ENCODE measurements around the gene PKNOX2. TPM values are rescaled to one million over a fixed set of nuclear protein-coding genes. Genes with fewer than 3 reads are reported as not detected.

The PKNOX2 gene
- polyA plus RNA-seq, 2 of the 4 experiments (the other 2 are of a cell fraction): not detected

DNA sequence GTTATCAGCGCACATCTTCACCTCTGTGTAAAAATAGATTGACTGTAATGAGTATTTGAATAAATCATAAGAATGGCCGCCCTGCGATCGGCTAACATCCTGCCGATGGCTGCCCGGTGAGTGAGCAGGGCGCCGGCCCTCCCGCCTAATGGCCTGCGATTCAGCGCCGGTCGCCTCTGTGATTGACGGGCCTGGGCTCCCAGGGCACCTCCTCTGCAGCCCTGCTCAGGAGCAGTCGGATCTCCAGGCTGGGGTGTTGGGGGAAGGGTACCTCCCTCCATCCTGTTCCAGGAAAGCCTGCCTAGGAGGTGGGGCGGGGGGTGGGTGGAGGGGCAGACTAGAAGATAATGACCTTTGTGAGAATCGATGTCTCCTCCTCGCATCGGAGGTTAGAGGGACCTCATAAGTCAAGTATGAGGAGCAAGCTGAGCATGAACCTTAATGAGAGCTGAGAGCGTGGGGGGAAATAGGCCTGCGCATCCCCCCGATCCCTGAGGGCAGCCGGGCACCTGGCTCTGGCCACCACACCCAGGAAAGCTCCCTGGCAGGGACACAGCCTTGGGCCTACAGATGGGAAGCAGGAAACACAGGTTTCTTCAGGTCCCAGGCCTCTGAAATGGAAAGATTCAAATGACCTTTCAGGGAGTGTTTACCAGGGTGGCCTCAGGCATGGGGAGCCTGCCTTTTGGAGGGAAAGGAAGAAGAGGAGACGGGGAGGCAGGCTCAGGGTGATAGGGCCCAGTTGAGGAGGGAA is 71.7 kb downstream of the PKNOX2 start:
- Histone ChIP-seq H3K4me2 (no peak overlapping the region), H3K4me3 (no peak overlapping the region), H3K4me1 (no peaks in the 10 kb centered on the region), H3K27ac (no peak overlapping the region), H3K9me3 (no peaks in the 10 kb centered on the region)
- WGBS (ENCODE audit: missing lambda C conversion rate): 47% methylated on average over 13 of the region's 24 CpGs
- no peak for FAIRE-seq
- TF ChIP-seq JUN (IDR thresholded peaks at IDR 0.05): no peak
- no peak for TF ChIP-seq GATA3 (IDR thresholded peaks at IDR 0.05; ENCODE audit: borderline replicate concordance)
- TF ChIP-seq, protein P1, sequence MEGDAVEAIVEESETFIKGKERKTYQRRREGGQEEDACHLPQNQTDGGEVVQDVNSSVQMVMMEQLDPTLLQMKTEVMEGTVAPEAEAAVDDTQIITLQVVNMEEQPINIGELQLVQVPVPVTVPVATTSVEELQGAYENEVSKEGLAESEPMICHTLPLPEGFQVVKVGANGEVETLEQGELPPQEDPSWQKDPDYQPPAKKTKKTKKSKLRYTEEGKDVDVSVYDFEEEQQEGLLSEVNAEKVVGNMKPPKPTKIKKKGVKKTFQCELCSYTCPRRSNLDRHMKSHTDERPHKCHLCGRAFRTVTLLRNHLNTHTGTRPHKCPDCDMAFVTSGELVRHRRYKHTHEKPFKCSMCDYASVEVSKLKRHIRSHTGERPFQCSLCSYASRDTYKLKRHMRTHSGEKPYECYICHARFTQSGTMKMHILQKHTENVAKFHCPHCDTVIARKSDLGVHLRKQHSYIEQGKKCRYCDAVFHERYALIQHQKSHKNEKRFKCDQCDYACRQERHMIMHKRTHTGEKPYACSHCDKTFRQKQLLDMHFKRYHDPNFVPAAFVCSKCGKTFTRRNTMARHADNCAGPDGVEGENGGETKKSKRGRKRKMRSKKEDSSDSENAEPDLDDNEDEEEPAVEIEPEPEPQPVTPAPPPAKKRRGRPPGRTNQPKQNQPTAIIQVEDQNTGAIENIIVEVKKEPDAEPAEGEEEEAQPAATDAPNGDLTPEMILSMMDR (IDR thresholded peaks at IDR 0.05): no peak
- TF ChIP-seq, protein P2, sequence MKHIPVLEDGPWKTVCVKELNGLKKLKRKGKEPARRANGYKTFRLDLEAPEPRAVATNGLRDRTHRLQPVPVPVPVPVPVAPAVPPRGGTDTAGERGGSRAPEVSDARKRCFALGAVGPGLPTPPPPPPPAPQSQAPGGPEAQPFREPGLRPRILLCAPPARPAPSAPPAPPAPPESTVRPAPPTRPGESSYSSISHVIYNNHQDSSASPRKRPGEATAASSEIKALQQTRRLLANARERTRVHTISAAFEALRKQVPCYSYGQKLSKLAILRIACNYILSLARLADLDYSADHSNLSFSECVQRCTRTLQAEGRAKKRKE (CRISPR knock-in tag; IDR thresholded peaks at IDR 0.05; ENCODE audit: low read depth): no peak
- DNase-seq (ENCODE audit: low read depth in 1 of 2, low spot score in 1 of 2): no peak
- ChIA-PET POLR2A (interaction anchor here (0.6 kb wide), 1 partner anchor 149 kb away, joined by 4 read pairs; no protein-coding TSS in a partner anchor), CTCF (no interaction called here)
- no peak for ATAC-seq

DNA sequence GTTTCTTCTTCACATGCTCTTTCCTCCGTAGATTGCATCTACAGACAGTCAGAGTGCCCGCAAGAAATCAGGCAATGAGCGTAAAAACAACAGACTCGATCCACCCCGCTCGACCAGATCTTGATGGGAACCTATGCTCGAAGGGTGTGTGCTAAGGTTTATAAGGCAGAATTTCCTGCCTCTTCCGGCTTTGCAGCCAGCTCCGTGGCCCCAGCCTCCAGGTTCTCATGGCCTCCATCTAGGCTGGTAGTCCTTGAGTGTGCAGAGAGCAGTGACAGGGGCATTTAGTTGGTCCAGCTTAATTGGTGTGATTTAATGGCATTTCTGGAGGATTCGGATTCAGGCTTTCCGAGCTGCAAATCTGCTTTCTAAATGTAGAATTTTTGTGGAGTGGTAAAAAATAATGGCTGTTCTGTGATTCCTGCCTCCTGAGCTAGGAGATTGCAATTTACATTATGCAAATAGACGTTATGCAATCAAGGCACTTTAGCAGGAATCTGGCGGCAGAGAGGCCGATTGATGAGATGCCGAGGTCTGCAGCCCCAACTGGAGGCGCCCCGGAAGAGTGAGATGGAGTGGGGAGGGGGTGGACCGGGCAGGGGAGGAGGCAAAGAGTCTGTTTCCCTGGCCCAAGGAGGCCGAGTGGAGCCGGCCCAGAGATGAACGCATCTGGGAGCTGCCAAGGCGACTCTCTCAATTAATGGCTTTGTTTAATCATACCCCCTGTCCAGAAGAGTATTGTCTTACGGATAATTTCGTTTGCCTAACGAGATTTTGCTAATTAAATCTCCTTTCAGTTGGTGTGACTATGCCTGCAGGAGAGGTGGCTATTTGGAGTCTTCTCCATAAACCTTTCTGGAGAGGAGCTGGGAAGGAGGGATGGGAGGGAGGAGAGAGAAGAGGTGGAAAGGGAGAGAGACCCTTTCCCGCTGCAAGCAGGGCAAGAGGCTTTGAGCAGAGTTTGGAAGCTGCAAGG is 75.3 kb downstream of the PKNOX2 start:
- 21% methylated on average over 23 of the region's 26 CpGs for WGBS (ENCODE audit: missing lambda C conversion rate)
- FAIRE-seq (no peak), DNase-seq (ENCODE audit: low read depth in 1 of 2, low spot score in 1 of 2) (no peak), ATAC-seq (no peak)
- Histone ChIP-seq H3K27ac (no peak overlapping the region), H3K4me2 (no peak overlapping the region), H3K9me3 (no peaks in the 10 kb centered on the region), H3K4me1 (no peaks in the 10 kb centered on the region), H3K4me3 (no peak overlapping the region)
- no peak for TF ChIP-seq SREBF2 (IDR thresholded peaks at IDR 0.05)
- no peak for TF ChIP-seq BHLHE40 (IDR thresholded peaks at IDR 0.05; ENCODE audit: low read depth, low read length)
- no peak for TF ChIP-seq EHMT2 (IDR thresholded peaks at IDR 0.05; ENCODE audit: low read depth)
- TF ChIP-seq, protein P3, sequence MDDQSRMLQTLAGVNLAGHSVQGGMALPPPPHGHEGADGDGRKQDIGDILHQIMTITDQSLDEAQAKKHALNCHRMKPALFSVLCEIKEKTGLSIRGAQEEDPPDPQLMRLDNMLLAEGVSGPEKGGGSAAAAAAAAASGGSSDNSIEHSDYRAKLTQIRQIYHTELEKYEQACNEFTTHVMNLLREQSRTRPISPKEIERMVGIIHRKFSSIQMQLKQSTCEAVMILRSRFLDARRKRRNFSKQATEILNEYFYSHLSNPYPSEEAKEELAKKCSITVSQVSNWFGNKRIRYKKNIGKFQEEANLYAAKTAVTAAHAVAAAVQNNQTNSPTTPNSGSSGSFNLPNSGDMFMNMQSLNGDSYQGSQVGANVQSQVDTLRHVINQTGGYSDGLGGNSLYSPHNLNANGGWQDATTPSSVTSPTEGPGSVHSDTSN (IDR thresholded peaks at IDR 0.05): no peak
- TF ChIP-seq FOSL2 (IDR thresholded peaks at IDR 0.05): no peak
- no peak for TF ChIP-seq FOSL2 (CRISPR knock-in tag; IDR thresholded peaks at IDR 0.05)
- no peak for TF ChIP-seq MYC (IDR thresholded peaks at IDR 0.05; ENCODE audit: borderline replicate concordance, low read length)
- TF ChIP-seq KDM1A (IDR thresholded peaks at IDR 0.05; ENCODE audit: low read depth): no peak
- no peak for TF ChIP-seq JUN (IDR thresholded peaks at IDR 0.05)
- TF ChIP-seq ZNF302 (CRISPR knock-in tag; IDR thresholded peaks at IDR 0.05): no peak
- TF ChIP-seq FOXS1 (CRISPR knock-in tag; IDR thresholded peaks at IDR 0.05): no peak
- TF ChIP-seq, protein P1 (IDR thresholded peaks at IDR 0.05): no peak
- TF ChIP-seq ZC3H11A (IDR thresholded peaks at IDR 0.05): no peak
- ChIA-PET CTCF (no interaction called here), POLR2A (no interaction called here)

Data from A549 (cell line).